ENCODE measurements around the gene NT5C1B. TPM values are rescaled to one million over a fixed set of nuclear protein-coding genes. Genes with fewer than 3 reads are reported as not detected.

NT5C1B gene
- total RNA-seq, 1 donor from 2014 or later: not detected

- Mint-ChIP-seq H3K27me3 (no peaks in the 10 kb centered on the region), H3K9me3 (no peaks in the 10 kb centered on the region)
- no peak for DNase-seq (ENCODE audit: extremely low spot score, unreplicated experiment)
Measured at GRCh38 chr2:18610090-18610489, 20.7 kb upstream of the NT5C1B start.

GRCh38 chr2:18605115-18605514 lies 15.7 kb upstream of the NT5C1B start:
- DNase-seq (ENCODE audit: extremely low spot score, unreplicated experiment): no peak
- no peaks in the 10 kb centered on the region for H3K27me3 Mint-ChIP-seq
- TF ChIP-seq CTCF (conservative IDR thresholded peaks at IDR 0.05): no peak
- no peaks in the 10 kb centered on the region for H3K9me3 Mint-ChIP-seq
- no peak overlapping the region for H3K27ac Mint-ChIP-seq
- no peak overlapping the region for H3K4me3 Mint-ChIP-seq
- H3K4me1 Mint-ChIP-seq (ENCODE audit: unreplicated experiment): peaks cover 5% of the 10 kb centered on the region
- H3K36me3 Mint-ChIP-seq: no peaks in the 10 kb centered on the region

More at GRCh38 chr2:18610090-18610489, 20.7 kb upstream of the NT5C1B start:
- no peak overlapping the region for H3K27ac Mint-ChIP-seq
- TF ChIP-seq CTCF (conservative IDR thresholded peaks at IDR 0.05): no peak
- H3K4me1 Mint-ChIP-seq (ENCODE audit: unreplicated experiment): peaks cover 9% of the 10 kb centered on the region
- H3K36me3 Mint-ChIP-seq: no peaks in the 10 kb centered on the region
- H3K4me3 Mint-ChIP-seq: no peak overlapping the region

DNA sequence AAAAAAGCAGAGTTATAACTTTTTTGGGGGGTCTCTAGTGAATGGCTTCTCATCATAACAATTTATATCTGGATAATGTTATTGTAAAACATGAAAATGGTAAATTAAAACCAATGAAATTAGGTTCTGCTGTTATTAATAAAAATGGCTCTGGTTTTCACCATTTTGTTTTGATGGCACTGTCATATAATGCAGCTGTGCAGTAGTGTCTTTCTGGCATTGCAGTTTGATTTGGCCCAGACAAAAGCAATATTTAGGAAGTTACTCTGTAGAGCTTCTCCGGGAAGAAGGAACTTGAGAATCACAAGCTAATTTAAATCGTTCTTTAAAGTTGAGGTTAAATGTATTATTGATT lies 15.1 kb upstream of the NT5C1B start:
- H3K4me1 Mint-ChIP-seq (ENCODE audit: unreplicated experiment): peaks cover 5% of the 10 kb centered on the region
- no peaks in the 10 kb centered on the region for H3K9me3 Mint-ChIP-seq
- H3K27me3 Mint-ChIP-seq: no peaks in the 10 kb centered on the region
- no peak for DNase-seq (ENCODE audit: extremely low spot score, unreplicated experiment)
- no peak overlapping the region for H3K27ac Mint-ChIP-seq
- TF ChIP-seq CTCF (conservative IDR thresholded peaks at IDR 0.05): no peak
- no peaks in the 10 kb centered on the region for H3K36me3 Mint-ChIP-seq
- no peak overlapping the region for H3K4me3 Mint-ChIP-seq

DNA sequence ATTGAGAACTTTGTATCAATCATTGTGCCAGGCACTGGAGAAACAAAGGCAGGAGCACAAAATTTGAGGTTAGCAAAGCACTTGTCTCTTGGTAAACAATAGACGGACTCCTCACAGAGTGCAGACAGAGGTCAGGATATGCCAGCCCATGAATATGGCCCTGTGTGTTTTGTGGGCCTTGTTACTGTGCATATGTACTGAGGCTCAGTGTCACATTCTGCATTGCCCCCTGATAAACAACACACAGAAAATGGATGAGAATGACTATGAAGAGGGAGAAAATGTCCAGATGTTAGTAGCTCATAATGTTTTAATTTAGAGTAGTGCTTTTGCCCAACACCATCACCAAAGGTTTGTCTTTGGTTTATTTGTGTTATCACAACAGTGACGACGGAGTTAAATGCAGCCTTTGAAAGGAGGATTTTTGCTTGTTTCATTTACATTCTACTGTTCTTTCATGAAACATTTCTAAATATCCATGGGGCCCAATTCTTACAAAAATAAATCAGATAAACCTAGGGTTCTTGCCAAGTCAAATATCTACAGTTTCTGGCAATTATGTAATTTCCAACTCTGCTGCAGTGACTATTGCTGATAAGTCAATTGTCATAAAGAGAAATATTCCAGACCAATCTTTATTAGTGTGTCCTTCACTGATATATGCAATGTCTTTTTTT lies 14.6 kb upstream of the NT5C1B start:
- peaks cover 5% of the 10 kb centered on the region for H3K4me1 Mint-ChIP-seq (ENCODE audit: unreplicated experiment)
- DNase-seq (ENCODE audit: extremely low spot score, unreplicated experiment): no peak
- H3K9me3 Mint-ChIP-seq: no peaks in the 10 kb centered on the region
- no peak overlapping the region for H3K4me3 Mint-ChIP-seq
- H3K36me3 Mint-ChIP-seq: no peaks in the 10 kb centered on the region
- no peaks in the 10 kb centered on the region for H3K27me3 Mint-ChIP-seq
- no peak overlapping the region for H3K27ac Mint-ChIP-seq
- TF ChIP-seq CTCF (conservative IDR thresholded peaks at IDR 0.05): no peak

GRCh38 chr2:18602298-18602697 lies 12.9 kb upstream of the NT5C1B start:
- H3K36me3 Mint-ChIP-seq: no peaks in the 10 kb centered on the region
- H3K27me3 Mint-ChIP-seq: no peaks in the 10 kb centered on the region
- H3K4me3 Mint-ChIP-seq: no peak overlapping the region
- no peak for DNase-seq (ENCODE audit: extremely low spot score, unreplicated experiment)
- peaks cover 5% of the 10 kb centered on the region for H3K4me1 Mint-ChIP-seq (ENCODE audit: unreplicated experiment)
- no peak for TF ChIP-seq CTCF (conservative IDR thresholded peaks at IDR 0.05)
- H3K27ac Mint-ChIP-seq: no peak overlapping the region
- H3K9me3 Mint-ChIP-seq: no peaks in the 10 kb centered on the region

DNA sequence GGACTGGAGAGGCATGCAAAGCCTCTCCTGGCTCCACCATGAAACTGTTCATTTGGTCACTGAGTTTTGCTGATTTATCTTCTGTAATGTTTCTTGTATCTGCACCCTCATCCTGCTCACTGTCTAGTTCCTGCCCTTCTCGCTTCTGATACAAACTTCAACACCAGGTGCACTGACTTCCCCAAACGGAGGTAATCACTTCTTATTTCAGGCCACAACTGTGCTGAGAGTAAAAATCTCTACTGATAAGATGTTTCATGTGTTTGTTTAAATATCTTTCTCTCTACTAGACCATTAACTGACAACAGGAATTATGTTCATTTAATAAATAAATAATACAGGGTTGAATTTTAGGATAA lies 10.9 kb upstream of the NT5C1B start:
- Mint-ChIP-seq H3K36me3 (no peaks in the 10 kb centered on the region), H3K27ac (no peak overlapping the region), H3K4me1 (ENCODE audit: unreplicated experiment) (peaks cover 5% of the 10 kb centered on the region), H3K9me3 (no peaks in the 10 kb centered on the region), H3K4me3 (no peak overlapping the region), H3K27me3 (no peaks in the 10 kb centered on the region)
- no peak for TF ChIP-seq CTCF (conservative IDR thresholded peaks at IDR 0.05)
- DNase-seq (ENCODE audit: extremely low spot score, unreplicated experiment): no peak

All from type B pancreatic cell (in vitro differentiated cells).